Loucy (cell line): Measurements from ENCODE around the gene CYP46A1.

Source experiments
- H2AFZ ChIP-seq: fragments of 200-600 bp; sonication (generic); 2 replicates; pipeline ENCODE4 v1.6.0; 2016; ENCODE audit warnings: antibody characterized with exemption, mild to moderate bottlenecking, low read length, moderate library complexity
- H3F3A ChIP-seq: fragments of 200-600 bp; 2 replicates; pipeline ENCODE4 v1.6.0; 2016; ENCODE audit warnings: antibody characterized with exemption, low read depth, mild to moderate bottlenecking
- H3K27me3 ChIP-seq: fragments of 200-600 bp; sonication (generic); 2 replicates; pipeline ENCODE4 v1.6.1; 2014; ENCODE audit warnings: low read length, mild to moderate bottlenecking; ENCODE audit not compliant: insufficient read depth, poor library complexity, severe bottlenecking
- H3K36me3 ChIP-seq: fragments of 200-600 bp; sonication (generic); 2 replicates; pipeline ENCODE4 v1.6.1; 2016; ENCODE audit warnings: low read length; ENCODE audit not compliant: insufficient read depth
- H3K4me1 ChIP-seq: fragments of 200-600 bp; sonication (generic); 2 replicates; pipeline ENCODE4 v1.5.1; 2014; ENCODE audit warnings: low read length, mild to moderate bottlenecking; ENCODE audit not compliant: insufficient read depth, poor library complexity, severe bottlenecking
- H3K4me2 ChIP-seq: fragments of 200-600 bp; sonication (generic); 2 replicates; pipeline ENCODE4 v1.6.0; 2014; ENCODE audit warnings: antibody characterized with exemption, low read length, low read depth, mild to moderate bottlenecking; ENCODE audit not compliant: poor library complexity, severe bottlenecking
- H3K4me3 ChIP-seq: fragments of 200-600 bp; sonication (generic); 2 replicates; pipeline ENCODE4 v1.5.1; 2014; ENCODE audit warnings: low read length, mild to moderate bottlenecking, mixed read lengths; ENCODE audit not compliant: poor library complexity, severe bottlenecking
- H3K79me2 ChIP-seq: fragments of 200-600 bp; sonication (generic); 2 replicates; pipeline ENCODE4 v1.6.1; 2014; ENCODE audit warnings: low read length; ENCODE audit not compliant: insufficient read depth
- H3K9ac ChIP-seq: fragments of 200-600 bp; sonication (generic); 2 replicates; pipeline ENCODE4 v1.6.0; 2014; ENCODE audit warnings: mild to moderate bottlenecking, low read depth, low read length, moderate library complexity; ENCODE audit not compliant: poor library complexity, severe bottlenecking
- H3K9me2 ChIP-seq: fragments of 200-600 bp; sonication (generic); replicated peaks from 2 replicates; pipeline ENCODE4 v1.6.1; 2016; ENCODE audit warnings: low read depth, low read length, mixed read lengths
- H3K9me3 ChIP-seq: fragments of 200-600 bp; sonication (generic); 2 replicates; pipeline ENCODE4 v1.6.1; 2014; ENCODE audit warnings: mild to moderate bottlenecking, antibody characterized with exemption, low read length, low read depth; ENCODE audit not compliant: insufficient read depth
- H4K20me1 ChIP-seq: fragments of 200-600 bp; sonication (generic); 2 replicates; pipeline ENCODE4 v1.6.0; 2014; ENCODE audit warnings: antibody characterized with exemption, low read length, mild to moderate bottlenecking; ENCODE audit not compliant: insufficient read depth, poor library complexity, severe bottlenecking
- EZH2phosphoT487 ChIP-seq: fragments of 200-600 bp; IDR thresholded peaks from 2 replicates; pipeline ENCODE4 v1.6.1; 2018; ENCODE audit warnings: antibody characterized with exemption, mild to moderate bottlenecking, moderate library complexity, borderline replicate concordance
- TF ChIP-seq, protein P1 (sequence below): fragments of 200-600 bp; sonication (generic); conservative IDR thresholded peaks from 2 replicates; pipeline ENCODE4 v1.5.1; 2014; ENCODE audit warnings: mild to moderate bottlenecking, antibody characterized with exemption, low read length

CYP46A1 gene

DNA sequence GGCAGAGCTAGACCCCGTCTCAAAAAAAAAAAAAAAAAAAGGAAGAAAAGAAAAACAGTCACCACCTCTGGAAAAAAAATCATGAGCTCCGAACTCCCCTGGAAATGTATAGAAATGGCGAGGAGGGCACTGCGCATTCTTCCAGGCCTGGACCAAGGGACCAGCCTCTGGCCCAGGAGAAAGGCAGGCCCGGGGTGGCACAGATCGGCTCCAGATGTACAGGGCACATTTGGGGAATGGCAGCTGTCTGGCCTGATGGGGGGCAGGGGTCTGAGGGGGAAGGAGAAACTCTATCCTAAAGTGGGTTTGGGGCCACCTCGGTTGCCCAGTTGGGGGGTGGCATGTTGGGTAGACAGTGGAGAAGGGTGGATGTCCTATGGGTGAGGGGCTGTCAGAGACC, 63.1 kb downstream of the CYP46A1 start:
- Histone ChIP-seq H3F3A (no peaks in the 10 kb centered on the region), H4K20me1 (no peaks in the 10 kb centered on the region), H3K27me3 (no peaks in the 10 kb centered on the region), H3K4me2 (no peak overlapping the region), H3K36me3 (no peaks in the 10 kb centered on the region), H3K4me1 (peaks cover 9% of the 10 kb centered on the region), H3K9me2 (no peaks in the 10 kb centered on the region), H2AFZ (no peak overlapping the region), H3K9ac (no peak overlapping the region), H3K9me3 (no peaks in the 10 kb centered on the region), H3K79me2 (no peaks in the 10 kb centered on the region), H3K4me3 (no peak overlapping the region)
- TF ChIP-seq, protein P1, sequence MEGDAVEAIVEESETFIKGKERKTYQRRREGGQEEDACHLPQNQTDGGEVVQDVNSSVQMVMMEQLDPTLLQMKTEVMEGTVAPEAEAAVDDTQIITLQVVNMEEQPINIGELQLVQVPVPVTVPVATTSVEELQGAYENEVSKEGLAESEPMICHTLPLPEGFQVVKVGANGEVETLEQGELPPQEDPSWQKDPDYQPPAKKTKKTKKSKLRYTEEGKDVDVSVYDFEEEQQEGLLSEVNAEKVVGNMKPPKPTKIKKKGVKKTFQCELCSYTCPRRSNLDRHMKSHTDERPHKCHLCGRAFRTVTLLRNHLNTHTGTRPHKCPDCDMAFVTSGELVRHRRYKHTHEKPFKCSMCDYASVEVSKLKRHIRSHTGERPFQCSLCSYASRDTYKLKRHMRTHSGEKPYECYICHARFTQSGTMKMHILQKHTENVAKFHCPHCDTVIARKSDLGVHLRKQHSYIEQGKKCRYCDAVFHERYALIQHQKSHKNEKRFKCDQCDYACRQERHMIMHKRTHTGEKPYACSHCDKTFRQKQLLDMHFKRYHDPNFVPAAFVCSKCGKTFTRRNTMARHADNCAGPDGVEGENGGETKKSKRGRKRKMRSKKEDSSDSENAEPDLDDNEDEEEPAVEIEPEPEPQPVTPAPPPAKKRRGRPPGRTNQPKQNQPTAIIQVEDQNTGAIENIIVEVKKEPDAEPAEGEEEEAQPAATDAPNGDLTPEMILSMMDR = no peak
- no peak for TF ChIP-seq EZH2phosphoT487

DNA sequence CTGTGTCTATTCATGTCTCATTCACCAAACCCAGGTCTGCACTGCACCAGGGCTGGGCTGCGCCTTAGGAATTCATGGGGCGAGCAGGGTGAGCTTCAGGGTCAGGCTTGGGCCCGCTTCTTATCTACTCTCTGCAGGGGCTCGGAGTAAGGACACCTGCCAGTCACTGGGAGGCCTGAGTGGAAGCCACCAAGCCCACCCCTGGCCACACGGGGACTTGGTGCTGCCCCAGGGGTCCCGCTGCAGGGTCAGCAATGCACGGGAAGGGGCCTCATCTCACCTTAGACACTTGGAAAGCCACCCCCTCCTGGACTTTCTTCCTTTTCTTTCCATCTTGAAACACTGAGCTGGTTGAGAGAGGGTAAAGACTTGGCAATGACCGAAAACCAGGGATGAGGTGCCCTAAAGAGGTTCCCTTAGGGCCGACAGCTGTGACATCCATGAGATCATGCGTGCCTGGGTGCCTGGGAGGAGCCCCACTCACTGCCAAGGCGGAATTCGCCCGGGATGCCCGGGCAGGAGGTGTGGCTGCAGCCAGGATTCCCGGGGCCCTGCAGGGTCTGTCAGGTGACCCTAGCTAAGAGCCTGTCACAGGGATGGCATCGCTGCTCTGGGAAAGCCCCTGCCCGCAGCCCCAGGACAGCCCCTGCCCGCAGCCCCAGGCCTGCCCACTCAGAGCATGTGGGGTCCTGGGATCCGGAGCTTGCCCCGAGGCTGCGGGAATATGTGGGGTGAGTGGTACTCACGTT, 63.7 kb downstream of the CYP46A1 start:
- no peak overlapping the region for H3K4me3 ChIP-seq
- no peaks in the 10 kb centered on the region for H3K79me2 ChIP-seq
- H4K20me1 ChIP-seq = no peaks in the 10 kb centered on the region
- no peak overlapping the region for H3K9ac ChIP-seq
- H3K9me2 ChIP-seq = no peaks in the 10 kb centered on the region
- no peak overlapping the region for H2AFZ ChIP-seq
- peaks cover 13% of the 10 kb centered on the region for H3K4me1 ChIP-seq
- TF ChIP-seq, protein P1 = no peak
- no peak for TF ChIP-seq EZH2phosphoT487
- H3K9me3 ChIP-seq = no peaks in the 10 kb centered on the region
- H3K36me3 ChIP-seq = no peaks in the 10 kb centered on the region
- H3F3A ChIP-seq = no peaks in the 10 kb centered on the region
- H3K27me3 ChIP-seq = no peaks in the 10 kb centered on the region
- no peak overlapping the region for H3K4me2 ChIP-seq

DNA sequence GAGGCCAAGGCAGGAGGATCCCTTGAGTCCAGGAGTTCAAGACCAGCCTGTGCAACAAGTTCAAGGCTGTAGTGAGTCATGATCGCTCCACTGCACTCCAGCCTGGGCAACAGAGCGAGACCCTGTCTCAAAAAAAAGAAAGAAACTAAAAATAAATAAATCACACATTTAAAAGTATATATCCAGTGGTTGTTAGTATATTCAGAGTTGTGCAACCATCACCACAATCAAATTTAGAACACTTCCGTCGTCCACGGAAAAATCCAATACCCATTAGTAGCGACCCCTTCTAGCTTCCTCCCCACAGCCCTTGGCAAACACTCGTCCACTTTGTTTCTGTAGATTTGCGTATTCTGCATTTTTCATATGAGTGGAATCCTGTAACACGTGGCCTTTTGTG, 64.4 kb downstream of the CYP46A1 start:
- no peaks in the 10 kb centered on the region for H3K27me3 ChIP-seq
- H3K9me2 ChIP-seq = no peaks in the 10 kb centered on the region
- no peak overlapping the region for H2AFZ ChIP-seq
- TF ChIP-seq, protein P1 = no peak
- no peak for TF ChIP-seq EZH2phosphoT487
- no peak overlapping the region for H3K4me2 ChIP-seq
- H3K9me3 ChIP-seq = no peaks in the 10 kb centered on the region
- peaks cover 19% of the 10 kb centered on the region for H3K4me1 ChIP-seq
- no peaks in the 10 kb centered on the region for H3K36me3 ChIP-seq
- no peaks in the 10 kb centered on the region for H3K79me2 ChIP-seq
- H3K9ac ChIP-seq = no peak overlapping the region
- H4K20me1 ChIP-seq = no peaks in the 10 kb centered on the region
- H3K4me3 ChIP-seq = no peak overlapping the region
- no peaks in the 10 kb centered on the region for H3F3A ChIP-seq
